Trophoblast cell (in vitro differentiated cells and primary cell): Measurements from ENCODE around the gene WIF1.

Source experiments
- DNase-seq, 2 donors: peaks; one replicate each; pipeline ENCODE4 v3.0.0-alpha.2; 2016
- H2AFZ ChIP-seq: 2 replicates; pipeline ENCODE4 v1.6.1; 2013; ENCODE audit warnings: low read length, moderate library complexity, mild to moderate bottlenecking; ENCODE audit not compliant: insufficient read depth, poor library complexity
- H2AK5ac ChIP-seq: 2 replicates; pipeline ENCODE4 v1.6.1; 2013; ENCODE audit warnings: mild to moderate bottlenecking, low read length
- H2BK120ac ChIP-seq: 2 replicates; pipeline ENCODE4 v1.6.1; 2013; ENCODE audit warnings: low read length, mild to moderate bottlenecking, moderate library complexity; ENCODE audit not compliant: insufficient read depth, poor library complexity
- H2BK12ac ChIP-seq: 2 replicates; pipeline ENCODE4 v1.6.1; 2013; ENCODE audit warnings: mild to moderate bottlenecking, low read length, moderate library complexity
- H2BK5ac ChIP-seq: 2 replicates; pipeline ENCODE4 v1.6.1; 2013; ENCODE audit warnings: low read length, low read depth, moderate library complexity, mild to moderate bottlenecking; ENCODE audit not compliant: poor library complexity
- H3K14ac ChIP-seq: 2 replicates; pipeline ENCODE4 v1.6.1; 2013; ENCODE audit warnings: mild to moderate bottlenecking, low read length
- H3K18ac ChIP-seq: 2 replicates; pipeline ENCODE4 v1.6.1; 2013; ENCODE audit warnings: mild to moderate bottlenecking, low read length
- H3K23ac ChIP-seq: 2 replicates; pipeline ENCODE4 v1.6.1; 2013; ENCODE audit warnings: low read length
- H3K27ac ChIP-seq: 2 replicates; pipeline ENCODE4 v1.5.1; 2013; ENCODE audit warnings: low read depth, mild to moderate bottlenecking, inconsistent platforms, low read length, moderate library complexity
- H3K27me3 ChIP-seq: 2 replicates; pipeline ENCODE4 v1.6.1; 2013; ENCODE audit warnings: inconsistent platforms, mild to moderate bottlenecking, low read length, moderate library complexity; ENCODE audit not compliant: insufficient read depth
- H3K36me3 ChIP-seq, 2 experiments: 1 replicate in 1 of 2; 2 replicates in 1 of 2; pipeline ENCODE4 v1.6.1; 2013; ENCODE audit warnings: low read length in 2 of 2, mild to moderate bottlenecking in 2 of 2, moderate library complexity in 1 of 2; ENCODE audit not compliant: insufficient read depth in 2 of 2, control insufficient read depth in 1 of 2
- H3K4ac ChIP-seq: 2 replicates; pipeline ENCODE4 v1.6.1; 2013; ENCODE audit warnings: low read depth, mild to moderate bottlenecking, low read length, moderate library complexity
- H3K4me1 ChIP-seq, 2 experiments: 1 replicate in 1 of 2; 2 replicates in 1 of 2; pipeline ENCODE4 v1.6.1; 2013; ENCODE audit warnings: low read length in 2 of 2, mild to moderate bottlenecking in 2 of 2, moderate library complexity in 1 of 2; ENCODE audit not compliant: insufficient read depth in 2 of 2, control insufficient read depth in 1 of 2
- H3K4me2 ChIP-seq: 2 replicates; pipeline ENCODE4 v1.6.1; 2013; ENCODE audit warnings: inconsistent platforms, mild to moderate bottlenecking, low read length, moderate library complexity
- H3K4me3 ChIP-seq: 2 replicates; pipeline ENCODE4 v1.5.1; 2013; ENCODE audit warnings: mild to moderate bottlenecking, low read depth, low read length, inconsistent platforms
- H3K79me1 ChIP-seq: one replicate; pipeline ENCODE4 v1.6.1; 2013; ENCODE audit warnings: low read length
- H3K79me2 ChIP-seq: 2 replicates; pipeline ENCODE4 v1.6.1; 2013; ENCODE audit warnings: low read length, mild to moderate bottlenecking; ENCODE audit not compliant: control insufficient read depth, insufficient read depth, poor library complexity
- H3K9ac ChIP-seq: 2 replicates; pipeline ENCODE4 v1.6.1; 2013; ENCODE audit warnings: mild to moderate bottlenecking, low read length
- H3K9me3 ChIP-seq: 2 replicates; pipeline ENCODE4 v1.6.1; 2013; ENCODE audit warnings: low read depth, mild to moderate bottlenecking, control low read depth, inconsistent platforms, low read length; ENCODE audit not compliant: insufficient read depth
- H4K12ac ChIP-seq: 2 replicates; pipeline ENCODE4 v1.6.1; 2013; ENCODE audit warnings: low read depth, mild to moderate bottlenecking, low read length, moderate library complexity
- H4K8ac ChIP-seq: 2 replicates; pipeline ENCODE4 v1.6.1; 2013; ENCODE audit warnings: low read depth, mild to moderate bottlenecking, low read length, moderate library complexity
- H4K91ac ChIP-seq: one replicate; pipeline ENCODE4 v1.6.1; 2013; ENCODE audit warnings: low read depth, mild to moderate bottlenecking, low read length, moderate library complexity
- WGBS: extraction: QIAGEN DNeasy Blood & Tissue Kit; methylation state at CpG from one replicate; pipeline ENCODE4 v1.1.7; 2013; ENCODE audit warnings: missing lambda C conversion rate; ENCODE audit not compliant: insufficient read length, insufficient coverage; ENCODE audit errors: extremely low coverage; 5-methylcytosine and 5-hydroxymethylcytosine counted together

The WIF1 gene

DNA sequence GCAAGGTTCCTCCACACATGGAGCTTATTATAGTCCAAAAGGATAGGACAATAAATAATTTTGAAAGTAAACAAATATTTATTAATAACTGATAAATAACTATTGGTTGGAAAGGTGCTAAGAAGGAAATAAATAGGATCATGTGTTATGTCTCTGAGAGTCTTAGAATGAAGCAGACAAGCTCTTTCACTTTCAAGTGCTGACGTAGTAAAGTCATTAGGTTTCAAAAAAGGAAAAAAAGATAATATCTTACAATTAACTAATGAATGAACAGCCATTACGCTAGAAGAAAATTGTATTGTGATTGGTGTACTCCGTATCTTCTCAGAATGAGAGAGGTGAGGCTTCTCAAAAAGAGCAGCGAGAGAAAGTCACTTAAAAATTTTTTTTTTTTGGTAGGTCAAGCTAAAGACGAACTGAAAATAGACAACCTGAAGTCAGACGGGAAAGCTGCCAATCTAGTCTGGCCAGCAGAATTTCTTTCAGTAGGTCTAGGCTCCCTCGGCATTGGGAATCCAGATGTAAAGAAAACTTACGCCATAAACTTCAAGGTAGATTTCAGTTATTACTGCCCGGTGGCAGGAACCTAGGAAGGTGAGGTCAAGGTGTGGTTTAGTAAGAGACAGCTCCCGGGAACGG lies 47.7 kb upstream of the WIF1 start:
- no peak overlapping the region for H2BK12ac ChIP-seq
- no peak overlapping the region for H2BK5ac ChIP-seq
- no peaks in the 10 kb centered on the region for H3K9me3 ChIP-seq
- H3K79me2 ChIP-seq: peaks cover 12% of the 10 kb centered on the region
- no peak overlapping the region for H3K27ac ChIP-seq
- no peak overlapping the region for H3K4ac ChIP-seq
- H3K23ac ChIP-seq: no peak overlapping the region
- peak overlapping the region; percentile 98 for H3K4me3 ChIP-seq
- peak overlapping the region; percentile 81 for H4K12ac ChIP-seq
- peaks cover 14% of the 10 kb centered on the region for H3K79me1 ChIP-seq
- no peak overlapping the region for H2BK120ac ChIP-seq
- WGBS: no CpG with 5 or more reads among the region's 11 CpGs
- H2AFZ ChIP-seq: peak overlapping the region; percentile 79
- peak overlapping the region; percentile 54 for H3K14ac ChIP-seq
- no peaks in the 10 kb centered on the region for H3K27me3 ChIP-seq
- no peak for DNase-seq
- peak overlapping the region; percentile 90 for H4K8ac ChIP-seq
- peaks cover 0 to 3% of the 10 kb centered on the region in 2 experiments for H3K4me1 ChIP-seq
- no peaks in the 10 kb centered on the region for H3K36me3 ChIP-seq
- peak overlapping the region; percentile 42 for H4K91ac ChIP-seq
- H3K18ac ChIP-seq: peak overlapping the region; percentile 81
- peak overlapping the region; percentile 88 for H3K4me2 ChIP-seq
- H2AK5ac ChIP-seq: no peak overlapping the region
- H3K9ac ChIP-seq: no peak overlapping the region

DNA sequence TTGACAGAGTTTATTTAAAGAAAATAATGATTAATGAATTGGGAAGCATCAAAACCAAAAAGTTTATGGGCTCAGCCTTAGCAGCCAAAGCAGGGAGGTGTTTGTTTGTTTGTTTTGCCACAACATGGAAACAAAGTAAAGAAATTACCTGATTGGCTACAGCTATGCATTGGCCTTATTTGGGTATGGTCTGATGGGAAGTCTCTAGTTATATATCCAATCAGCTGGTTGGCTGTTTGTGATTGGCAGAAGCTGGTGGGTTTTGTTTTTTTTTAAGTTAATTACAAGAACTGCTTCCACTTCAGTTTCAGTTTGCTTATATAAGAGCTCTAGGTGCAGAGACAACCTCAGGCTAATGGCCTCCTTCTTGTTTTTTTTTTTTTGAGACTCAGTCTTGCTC lies 43.7 kb upstream of the WIF1 start:
- no peak for DNase-seq
- Histone ChIP-seq H2AK5ac (no peak overlapping the region), H3K18ac (no peak overlapping the region), H3K79me1 (peaks cover 6% of the 10 kb centered on the region), H2BK5ac (no peak overlapping the region), H3K4me2 (no peak overlapping the region), H3K14ac (no peak overlapping the region), H3K4ac (no peak overlapping the region), H3K79me2 (peaks cover 4% of the 10 kb centered on the region), H2BK120ac (no peak overlapping the region), H3K9ac (no peak overlapping the region), H4K12ac (no peak overlapping the region), H2AFZ (no peak overlapping the region), H3K9me3 (no peaks in the 10 kb centered on the region), H3K4me3 (no peak overlapping the region), H3K27me3 (no peaks in the 10 kb centered on the region), H3K36me3 (no peaks in the 10 kb centered on the region), H2BK12ac (no peak overlapping the region), H3K23ac (no peak overlapping the region), H3K27ac (no peak overlapping the region), H4K91ac (no peak overlapping the region), H3K4me1 (peaks cover 0 to 3% of the 10 kb centered on the region in 2 experiments), H4K8ac (no peak overlapping the region)

DNA sequence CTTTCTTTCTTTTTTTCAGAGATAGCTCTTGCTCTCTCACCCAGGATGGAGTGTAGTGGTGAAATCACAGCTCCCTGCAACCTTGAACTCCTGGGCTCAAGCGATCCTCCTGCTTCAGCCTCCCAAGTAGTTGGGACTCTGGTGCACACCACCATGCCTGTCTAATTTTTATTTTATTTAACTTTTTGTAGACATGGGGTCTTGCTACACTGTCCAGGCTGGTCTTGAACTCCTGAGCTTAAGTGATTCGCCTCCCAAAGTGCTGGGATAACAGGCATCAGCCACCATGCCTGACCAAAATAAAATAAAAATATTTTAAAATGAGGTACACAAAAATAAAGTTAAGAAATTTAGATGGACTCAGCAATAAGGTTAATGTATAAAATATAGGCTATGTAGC lies 43.1 kb upstream of the WIF1 start:
- no peak overlapping the region for H2BK12ac ChIP-seq
- WGBS: no CpG with 5 or more reads among the region's 2 CpGs

DNA sequence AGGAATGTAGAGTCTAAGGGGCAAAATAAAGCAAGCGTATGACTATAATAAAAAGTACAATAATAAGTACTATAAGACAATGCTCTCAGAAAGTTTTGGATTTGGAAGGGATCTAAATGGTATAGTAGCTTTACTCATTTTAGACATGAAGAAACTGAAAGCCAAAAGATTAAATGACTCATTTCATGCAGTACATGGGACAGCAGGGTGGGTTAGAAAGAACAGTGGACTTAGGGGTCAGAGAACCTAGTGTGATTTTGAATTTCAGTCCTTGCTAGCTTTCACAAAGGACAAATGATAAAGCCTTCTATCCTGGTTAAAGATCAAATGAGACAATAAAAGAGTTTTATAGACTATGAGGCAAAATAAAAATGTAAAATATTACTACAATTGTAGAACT lies 41.5 kb upstream of the WIF1 start:
- H3K4me3 ChIP-seq: no peak overlapping the region
- H2BK5ac ChIP-seq: no peak overlapping the region
- H3K79me1 ChIP-seq: no peaks in the 10 kb centered on the region
- H4K12ac ChIP-seq: no peak overlapping the region
- no peak overlapping the region for H2AK5ac ChIP-seq
- H4K8ac ChIP-seq: no peak overlapping the region
- H2AFZ ChIP-seq: no peak overlapping the region
- no peak overlapping the region for H3K18ac ChIP-seq
- H3K4ac ChIP-seq: no peak overlapping the region
- no peak overlapping the region for H3K23ac ChIP-seq
- H3K9me3 ChIP-seq: no peaks in the 10 kb centered on the region
- no peak overlapping the region for H2BK120ac ChIP-seq
- no peaks in the 10 kb centered on the region for H3K27me3 ChIP-seq
- no peak overlapping the region for H3K14ac ChIP-seq
- H3K27ac ChIP-seq: no peak overlapping the region
- no CpG with 5 or more reads among the region's 1 CpG for WGBS
- H3K4me1 ChIP-seq: no peaks in the 10 kb centered on the region
- no peaks in the 10 kb centered on the region for H3K79me2 ChIP-seq
- H3K36me3 ChIP-seq: no peaks in the 10 kb centered on the region
- no peak overlapping the region for H3K4me2 ChIP-seq
- H3K9ac ChIP-seq: no peak overlapping the region
- no peak overlapping the region for H2BK12ac ChIP-seq
- DNase-seq: no peak
- no peak overlapping the region for H4K91ac ChIP-seq

More for the DNA sequence above, 43.1 kb upstream of the WIF1 start:
- no peak for DNase-seq
- Histone ChIP-seq H2BK5ac (no peak overlapping the region), H2AK5ac (no peak overlapping the region), H3K4me3 (no peak overlapping the region), H3K27ac (no peak overlapping the region), H4K91ac (no peak overlapping the region), H3K4ac (no peak overlapping the region), H3K9ac (no peak overlapping the region), H3K27me3 (no peaks in the 10 kb centered on the region), H3K36me3 (no peaks in the 10 kb centered on the region), H3K14ac (no peak overlapping the region), H3K4me2 (no peak overlapping the region), H3K23ac (no peak overlapping the region), H3K9me3 (no peaks in the 10 kb centered on the region), H3K18ac (no peak overlapping the region), H4K8ac (no peak overlapping the region), H3K79me1 (peaks cover 2% of the 10 kb centered on the region), H2AFZ (no peak overlapping the region), H2BK120ac (no peak overlapping the region), H3K4me1 (peaks cover 0 to 3% of the 10 kb centered on the region in 2 experiments), H3K79me2 (no peaks in the 10 kb centered on the region), H4K12ac (no peak overlapping the region)
